Stimulated activated CD4-positive, alpha-beta T cell treated with anti-CD3 and anti-CD28 coated beads, TNF-alpha, amount 100 ng/mL, for 24 hours (primary cell): ENCODE results near the gene CPM.
"Not testable (repeated sequence)": the region's sequence is repeated elsewhere in the genome, so short reads cannot be mapped to it uniquely, and the experiment has no call there.

Experiments
- DNase-seq, 3 experiments: peaks; one replicate each; pipeline ENCODE4 v3.0.0-alpha.2; 2020; ENCODE audit warnings: low read depth in 3 of 3

CPM gene

GRCh38 chr12:68806488-68807237 is 126.3 kb downstream of the CPM start:
- DNase-seq, result no peak

- no peak for DNase-seq
These were observed 127.3 kb downstream of the CPM start for GRCh38 chr12:68805592-68806120.

- no peak for DNase-seq
These were observed 128.0 kb downstream of the CPM start for GRCh38 chr12:68804657-68805591.

- no peak for DNase-seq
These were observed 128.9 kb downstream of the CPM start for GRCh38 chr12:68803948-68804656.

- not testable (repeated sequence) for DNase-seq
These were observed 129.9 kb downstream of the CPM start for GRCh38 chr12:68802911-68803651.

GRCh38 chr12:68802372-68802745 is 130.6 kb downstream of the CPM start:
- not testable (repeated sequence) for DNase-seq
